Astrocyte of the cerebellum (primary cell): ENCODE measurements around the gene KRTAP4-16.
"Not testable (repeated sequence)": the region's sequence is repeated elsewhere in the genome, so short reads cannot be mapped to it uniquely, and the experiment has no call there.

Experiments used
- DNase-seq: peaks from one replicate; pipeline ENCODE4 v3.0.0-alpha.2; 2011; ENCODE audit warnings: low read depth
- H3K4me3 ChIP-seq: 2 replicates; pipeline ENCODE4 v1.5.1; 2011; ENCODE audit warnings: mild to moderate bottlenecking, low read depth, low read length, moderate library complexity
- CTCF ChIP-seq: IDR thresholded peaks from 2 replicates; pipeline ENCODE4 v1.5.1; 2012; ENCODE audit warnings: low read length, low read depth, moderate library complexity, mild to moderate bottlenecking; ENCODE audit errors: missing control alignments
- in situ Hi-C: cut with HindIII; loops from 2 replicates; pipeline ENCODE4 v1.10.0; 2017; ENCODE audit warnings: low sequenced_read_pairs

The KRTAP4-16 gene

DNA sequence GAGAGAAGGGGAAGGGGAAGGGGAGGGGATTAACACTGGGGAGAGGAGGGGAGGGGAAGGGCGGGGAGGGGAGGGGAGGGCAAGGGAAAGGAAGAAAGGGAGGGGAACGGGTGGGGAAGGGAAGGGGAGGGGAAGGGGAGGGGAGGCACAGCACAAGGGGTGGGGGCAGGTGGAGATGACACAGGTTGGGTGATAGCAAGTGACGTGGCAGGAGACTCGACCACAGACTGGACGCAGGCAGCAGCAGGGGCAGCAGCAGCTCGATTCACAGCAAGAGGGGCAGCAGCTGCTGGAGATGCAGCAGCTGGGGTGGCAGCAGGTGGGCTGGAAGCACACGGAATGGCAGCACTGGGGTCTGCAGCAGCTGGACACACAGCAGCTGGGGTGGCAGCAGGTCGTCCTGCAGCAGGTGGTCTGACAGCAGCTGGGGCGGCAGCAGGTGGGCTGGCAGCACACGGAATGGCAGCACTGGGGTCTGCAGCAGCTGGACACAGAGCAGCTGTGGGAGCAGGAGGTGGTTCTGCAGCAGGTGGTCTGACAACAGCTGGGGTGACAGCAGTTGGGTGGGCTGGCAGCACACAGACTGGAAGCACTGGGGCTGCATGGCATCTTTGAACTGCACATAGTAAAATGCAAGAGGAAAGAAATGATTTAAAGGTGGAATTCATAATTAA, at the start of gene KRTAP4-16:
Gene KRTAP4-16, minus strand, starts transcription at position 624 of the 674 bp plus-strand sequence. Its CDS starts 0 bp downstream, at position 624.
- no peak for DNase-seq
- TF ChIP-seq CTCF = no peak
- no peak within 1 kb of the TSS for H3K4me3 ChIP-seq
- in situ Hi-C loops = no loop called here

GRCh38 chr17:41151525-41151924, 49.5 kb upstream of the KRTAP4-16 start:
- in situ Hi-C loops = no loop called here
- H3K4me3 ChIP-seq = no peak overlapping the region
- DNase-seq = no peak
- TF ChIP-seq CTCF = no peak

- no peak for DNase-seq
- H3K4me3 ChIP-seq = no peak overlapping the region
- in situ Hi-C loops = no loop called here
- TF ChIP-seq CTCF = no peak
Measured at GRCh38 chr17:41150026-41150425, 48.0 kb upstream of the KRTAP4-16 start.

DNA sequence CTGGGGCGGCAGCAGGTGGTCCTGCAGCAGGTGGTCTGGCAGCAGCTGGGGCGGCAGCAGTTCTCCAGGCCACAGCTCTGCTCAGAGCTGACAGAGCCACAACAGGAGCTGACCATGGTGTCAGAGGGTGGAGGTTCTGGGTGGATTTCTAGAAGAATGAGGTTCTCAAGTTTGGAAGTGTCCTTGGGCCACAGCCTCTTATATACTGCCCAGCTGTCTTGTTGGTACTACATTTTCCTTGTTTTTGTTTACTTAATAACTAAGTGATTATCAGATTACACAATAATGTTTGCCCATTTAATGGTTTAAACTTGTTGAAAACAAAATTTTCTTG, 47.6 kb upstream of the KRTAP4-16 start, which contains the start of gene KRTAP4-5:
Gene KRTAP4-5, minus strand, starts transcription at position 174 of the 334 bp plus-strand sequence. Its CDS starts 58 bp downstream, at position 116.
- no peak within 1 kb of the TSS for H3K4me3 ChIP-seq
- in situ Hi-C loops = no loop called here
- DNase-seq = no peak
- TF ChIP-seq CTCF = no peak

DNA sequence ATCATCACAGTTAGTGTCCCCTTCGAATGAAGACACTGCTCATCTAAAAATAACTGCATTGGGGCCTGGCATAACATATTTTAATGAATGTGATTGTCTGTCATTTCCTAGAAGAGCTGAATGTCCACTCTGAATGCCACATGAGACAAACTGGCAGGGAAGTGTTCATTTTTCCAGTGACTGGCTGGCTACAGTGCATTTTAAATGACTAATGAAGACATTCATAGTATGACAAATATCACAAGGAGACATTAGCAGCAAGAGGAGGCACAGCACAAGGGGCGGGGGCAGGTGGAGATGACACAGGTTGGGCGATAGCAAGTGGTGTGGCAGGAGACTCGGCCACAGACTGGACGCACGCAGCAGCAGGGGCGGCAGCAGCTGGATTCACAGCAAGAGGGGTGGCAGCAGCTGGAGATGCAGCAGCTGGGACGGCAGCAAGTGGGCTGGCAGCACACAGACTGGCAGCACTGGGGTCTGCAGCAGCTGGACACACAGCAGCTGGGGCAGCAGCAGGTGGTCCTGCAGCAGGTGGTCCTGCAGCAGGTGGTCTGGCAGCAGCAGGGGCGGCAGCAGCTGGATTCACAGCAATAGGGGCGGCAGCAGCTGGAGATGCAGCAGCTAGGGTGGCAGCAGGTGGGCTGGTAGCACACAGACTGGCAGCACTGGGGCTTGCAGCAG, 47.1 kb upstream of the KRTAP4-16 start:
- H3K4me3 ChIP-seq, DNase-seq, in situ Hi-C loops: not testable (repeated sequence)

GRCh38 chr17:41147531-41148204, 45.7 kb upstream of the KRTAP4-16 start:
- no peak overlapping the region for H3K4me3 ChIP-seq
- DNase-seq = no peak
- in situ Hi-C loops = no loop called here
- no peak for TF ChIP-seq CTCF

DNA sequence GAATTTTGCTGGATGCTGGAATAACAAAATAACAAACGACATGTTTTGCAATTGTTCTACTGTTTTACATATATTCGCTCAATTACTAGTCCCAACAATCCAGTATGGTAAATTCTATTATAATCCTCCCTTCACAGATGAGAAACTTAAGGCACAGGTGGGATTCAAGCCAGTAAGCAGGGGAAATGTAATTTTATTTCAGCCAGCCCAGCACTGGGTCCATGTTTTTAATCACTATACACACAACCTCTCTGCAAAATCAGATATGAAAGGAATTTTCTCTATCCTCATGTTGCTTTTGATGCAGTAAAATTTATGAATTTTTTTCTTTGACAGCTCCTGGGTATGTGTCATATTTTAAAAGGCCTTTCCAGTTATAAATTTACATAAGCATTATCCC, 43.3 kb upstream of the KRTAP4-16 start:
- DNase-seq = no peak
- TF ChIP-seq CTCF = no peak
- in situ Hi-C loops = no loop called here
- no peak overlapping the region for H3K4me3 ChIP-seq
